ENCODE measurements around the gene MYOCD. TPM values are rescaled to one million over a fixed set of nuclear protein-coding genes. Genes with fewer than 3 reads are reported as not detected.
A peak's percentile ranks its signal among the peaks of the same experiment; 100 is the strongest.

MYOCD gene
- total and polyA plus RNA-seq, 4 donors = 0.73 to 6.1 (median 3.1) TPM

DNA sequence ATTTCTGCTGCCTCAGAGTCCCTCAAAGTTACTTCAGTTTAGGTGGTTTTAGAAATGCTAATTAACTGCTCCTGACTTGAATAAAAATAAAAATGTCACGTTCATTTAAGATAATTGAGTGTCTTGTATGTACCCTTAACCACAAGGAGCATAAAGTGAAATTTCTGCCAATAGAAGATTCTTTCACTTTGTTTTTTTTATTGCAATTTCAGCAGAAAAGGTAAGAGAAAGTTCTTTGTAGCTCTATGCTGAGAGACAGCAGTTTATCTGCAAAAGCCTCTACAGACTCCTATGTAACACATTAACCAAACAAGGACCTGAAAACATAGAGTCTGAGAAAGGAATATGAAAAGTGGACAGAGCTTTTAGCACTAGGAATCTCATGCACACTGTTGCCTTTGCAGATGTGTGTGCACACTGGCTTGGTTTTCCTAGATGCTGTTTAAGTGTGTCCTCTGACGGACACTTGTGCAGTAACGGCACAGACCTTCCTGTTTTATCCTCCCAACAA, 135.2 kb downstream of the MYOCD start:
- Histone ChIP-seq H3K4me1 (ENCODE audit: control insufficient read depth in 5 of 5, insufficient read depth in 5 of 5, low read length in 5 of 5) (peaks cover 0 to 4% (median 0%) of the 10 kb centered on the region in 5 donors), H3K9me3 (ENCODE audit: control insufficient read depth in 4 of 4, insufficient read depth in 3 of 4, low read length in 3 of 4) (peaks cover 0 to 2% (median 0%) of the 10 kb centered on the region in 4 donors), H3K36me3 (ENCODE audit: control insufficient read depth in 4 of 4, insufficient read depth in 4 of 4, low read length in 4 of 4) (no peaks in the 10 kb centered on the region), H3K9ac (ENCODE audit: insufficient read depth in 1 of 2, low read length in 2 of 2) (no peak overlapping the region), H3K4me3 (no peak overlapping the region), H3K27me3 (ENCODE audit: control insufficient read depth in 3 of 3, insufficient read depth in 3 of 3, low read length in 2 of 3) (no peaks in the 10 kb centered on the region), H3K27ac (ENCODE audit: low read depth in 1 of 2, low read length in 1 of 2) (no peak overlapping the region)
- TF ChIP-seq, protein P1, sequence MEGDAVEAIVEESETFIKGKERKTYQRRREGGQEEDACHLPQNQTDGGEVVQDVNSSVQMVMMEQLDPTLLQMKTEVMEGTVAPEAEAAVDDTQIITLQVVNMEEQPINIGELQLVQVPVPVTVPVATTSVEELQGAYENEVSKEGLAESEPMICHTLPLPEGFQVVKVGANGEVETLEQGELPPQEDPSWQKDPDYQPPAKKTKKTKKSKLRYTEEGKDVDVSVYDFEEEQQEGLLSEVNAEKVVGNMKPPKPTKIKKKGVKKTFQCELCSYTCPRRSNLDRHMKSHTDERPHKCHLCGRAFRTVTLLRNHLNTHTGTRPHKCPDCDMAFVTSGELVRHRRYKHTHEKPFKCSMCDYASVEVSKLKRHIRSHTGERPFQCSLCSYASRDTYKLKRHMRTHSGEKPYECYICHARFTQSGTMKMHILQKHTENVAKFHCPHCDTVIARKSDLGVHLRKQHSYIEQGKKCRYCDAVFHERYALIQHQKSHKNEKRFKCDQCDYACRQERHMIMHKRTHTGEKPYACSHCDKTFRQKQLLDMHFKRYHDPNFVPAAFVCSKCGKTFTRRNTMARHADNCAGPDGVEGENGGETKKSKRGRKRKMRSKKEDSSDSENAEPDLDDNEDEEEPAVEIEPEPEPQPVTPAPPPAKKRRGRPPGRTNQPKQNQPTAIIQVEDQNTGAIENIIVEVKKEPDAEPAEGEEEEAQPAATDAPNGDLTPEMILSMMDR (IDR thresholded peaks at IDR 0.05; ENCODE audit: control extremely low read depth, extremely low read depth) = no peak
- WGBS, 2 donors = 58 to 59% methylated on average over 3 of the region's 3 CpGs
- ATAC-seq (ENCODE audit: insufficient read depth, low FRiP score) (no peak), DNase-seq (peak in 1 of 3 donors; percentile 16)

DNA sequence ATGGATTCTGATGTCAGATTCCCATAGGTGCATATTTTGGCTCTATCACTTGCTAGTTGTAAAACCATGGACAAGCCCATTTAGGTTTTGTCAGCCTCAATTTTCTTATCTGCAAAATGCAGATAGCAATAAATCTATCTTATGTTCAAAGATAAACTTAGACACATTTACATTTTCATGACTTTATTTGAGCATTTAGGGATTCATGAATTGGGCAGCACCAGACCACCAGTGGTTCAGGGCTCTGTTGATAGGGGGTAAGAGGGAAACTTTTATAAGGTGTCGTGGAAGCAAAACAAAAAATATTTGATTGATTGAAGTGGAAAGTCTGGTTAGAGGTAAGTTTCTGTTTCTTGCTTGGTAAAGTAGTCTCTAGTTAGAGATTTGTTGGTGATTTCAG, 140.9 kb downstream of the MYOCD start:
- WGBS, 2 donors = 85 to 91% methylated on average over 1 of the region's 1 CpG
- TF ChIP-seq, protein P1 (IDR thresholded peaks at IDR 0.05; ENCODE audit: control extremely low read depth, extremely low read depth) = no peak
- no peaks in the 10 kb centered on the region for H3K36me3 ChIP-seq (ENCODE audit: control insufficient read depth in 4 of 4, insufficient read depth in 4 of 4, low read length in 4 of 4)
- H3K9ac ChIP-seq (ENCODE audit: insufficient read depth in 1 of 2, low read length in 2 of 2) = no peak overlapping the region
- peaks cover 0 to 9% (median 2%) of the 10 kb centered on the region in 4 donors for H3K9me3 ChIP-seq (ENCODE audit: control insufficient read depth in 4 of 4, insufficient read depth in 3 of 4, low read length in 3 of 4)
- no peaks in the 10 kb centered on the region for H3K27me3 ChIP-seq (ENCODE audit: control insufficient read depth in 3 of 3, insufficient read depth in 3 of 3, low read length in 2 of 3)
- DNase-seq = no peak
- no peak overlapping the region for H3K4me3 ChIP-seq
- H3K4me1 ChIP-seq (ENCODE audit: control insufficient read depth in 5 of 5, insufficient read depth in 5 of 5, low read length in 5 of 5) = no peaks in the 10 kb centered on the region
- H3K27ac ChIP-seq (ENCODE audit: low read depth in 1 of 2, low read length in 1 of 2) = no peak overlapping the region
- no peak for ATAC-seq (ENCODE audit: insufficient read depth, low FRiP score)

DNA sequence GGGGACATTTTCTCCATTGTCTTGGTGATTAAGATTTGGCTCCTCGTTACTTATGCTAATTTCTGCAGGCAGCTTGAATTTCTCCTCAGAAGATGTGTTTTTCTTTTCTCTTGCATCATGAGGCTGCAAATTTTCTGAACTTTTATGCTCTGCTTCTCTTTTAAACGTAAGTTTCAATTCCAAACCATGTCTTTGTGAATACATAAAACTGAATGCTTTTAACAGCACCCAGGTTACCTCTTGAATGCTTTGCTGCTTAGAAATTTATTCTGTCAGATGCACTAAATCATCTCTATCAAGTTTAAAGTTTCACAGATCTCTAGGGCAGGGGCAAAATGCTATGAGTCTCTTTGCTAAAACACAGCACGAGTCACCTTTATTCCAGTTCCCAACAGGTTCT, 143.0 kb downstream of the MYOCD start:
- H3K9me3 ChIP-seq (ENCODE audit: control insufficient read depth in 4 of 4, insufficient read depth in 3 of 4, low read length in 3 of 4) = peaks cover 0 to 9% (median 2%) of the 10 kb centered on the region in 4 donors
- H3K36me3 ChIP-seq (ENCODE audit: control insufficient read depth in 4 of 4, insufficient read depth in 4 of 4, low read length in 4 of 4) = no peaks in the 10 kb centered on the region
- H3K4me3 ChIP-seq = no peak overlapping the region
- no peaks in the 10 kb centered on the region for H3K27me3 ChIP-seq (ENCODE audit: control insufficient read depth in 3 of 3, insufficient read depth in 3 of 3, low read length in 2 of 3)
- no peak overlapping the region for H3K9ac ChIP-seq (ENCODE audit: insufficient read depth in 1 of 2, low read length in 2 of 2)
- TF ChIP-seq, protein P1 (IDR thresholded peaks at IDR 0.05; ENCODE audit: control extremely low read depth, extremely low read depth) = no peak
- no peaks in the 10 kb centered on the region for H3K4me1 ChIP-seq (ENCODE audit: control insufficient read depth in 5 of 5, insufficient read depth in 5 of 5, low read length in 5 of 5)
- WGBS, 2 donors = 84 to 88% methylated on average over 3 of the region's 3 CpGs
- no peak overlapping the region for H3K27ac ChIP-seq (ENCODE audit: low read depth in 1 of 2, low read length in 1 of 2)
- ATAC-seq (ENCODE audit: insufficient read depth, low FRiP score) (no peak), DNase-seq (no peak)

DNA sequence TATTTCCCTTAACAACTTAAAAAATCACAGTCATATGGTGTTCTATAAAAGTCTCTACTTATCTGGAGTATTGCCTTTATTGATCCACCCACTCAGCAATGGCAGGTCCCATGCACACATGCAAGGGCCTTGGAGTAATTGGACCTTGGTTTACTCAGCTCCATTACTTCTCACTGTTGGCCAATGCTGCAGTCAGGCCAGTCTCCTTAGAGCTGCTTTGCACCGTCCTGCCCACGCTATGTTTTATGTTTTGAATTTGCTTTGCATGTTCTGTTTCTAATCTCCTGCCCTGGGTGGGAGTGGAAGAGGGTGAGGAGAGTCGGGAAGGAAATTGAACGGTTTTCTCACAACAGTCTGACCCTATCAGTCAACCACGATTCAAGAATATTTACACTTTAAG, 147.2 kb downstream of the MYOCD start:
- ATAC-seq (ENCODE audit: insufficient read depth, low FRiP score) = no peak
- WGBS, 2 donors = 43 to 72% methylated on average over 5 of the region's 5 CpGs

More for the DNA sequence above, 147.2 kb downstream of the MYOCD start:
- no peak overlapping the region for H3K4me3 ChIP-seq
- no peak for DNase-seq
- H3K9me3 ChIP-seq (ENCODE audit: control insufficient read depth in 4 of 4, insufficient read depth in 3 of 4, low read length in 3 of 4) = peaks cover 0 to 8% (median 2%) of the 10 kb centered on the region in 4 donors
- TF ChIP-seq, protein P1 (IDR thresholded peaks at IDR 0.05; ENCODE audit: control extremely low read depth, extremely low read depth) = no peak
- H3K36me3 ChIP-seq (ENCODE audit: control insufficient read depth in 4 of 4, insufficient read depth in 4 of 4, low read length in 4 of 4) = no peaks in the 10 kb centered on the region
- no peaks in the 10 kb centered on the region for H3K27me3 ChIP-seq (ENCODE audit: control insufficient read depth in 3 of 3, insufficient read depth in 3 of 3, low read length in 2 of 3)
- H3K27ac ChIP-seq (ENCODE audit: low read depth in 1 of 2, low read length in 1 of 2) = no peak overlapping the region
- no peaks in the 10 kb centered on the region for H3K4me1 ChIP-seq (ENCODE audit: control insufficient read depth in 5 of 5, insufficient read depth in 5 of 5, low read length in 5 of 5)
- H3K9ac ChIP-seq (ENCODE audit: insufficient read depth in 1 of 2, low read length in 2 of 2) = no peak overlapping the region
